Gastroesophageal sphincter (tissue), 4 donors: ENCODE data around the gene NLGN1. TPM values are rescaled to one million over a fixed set of nuclear protein-coding genes. Genes with fewer than 3 reads are reported as not detected.

Source experiments
- ATAC-seq: fragments of 150-250 bp; one replicate; pipeline ENCODE4 v1.9.1; 2016; ENCODE audit warnings: mild to moderate bottlenecking, moderate library complexity
- H3K27ac ChIP-seq, 4 donors: fragments of 200-600 bp; sonication (generic) in 3 of 4; 1 replicate in 3 of 4; 2 replicates in 1 of 4; pipeline ENCODE4 v1.5.1; 2016 to 2019
- H3K27me3 ChIP-seq: fragments of 200-600 bp; sonication (generic); one replicate; pipeline ENCODE4 v1.5.1; 2019
- H3K36me3 ChIP-seq, 2 donors: fragments of 200-600 bp; sonication (generic); one replicate each; pipeline ENCODE4 v1.5.1; 2019; ENCODE audit warnings: control low read depth in 1 of 2
- H3K4me1 ChIP-seq, 3 donors: fragments of 200-600 bp; sonication (generic); 1 replicate in 2 of 3; 2 replicates in 1 of 3; pipeline ENCODE4 v1.5.1; 2016 to 2019; ENCODE audit warnings: control low read depth in 2 of 3
- H3K4me3 ChIP-seq, 2 donors: fragments of 200-600 bp; sonication (generic); one replicate each; pipeline ENCODE4 v1.5.1; 2019; ENCODE audit warnings: mild to moderate bottlenecking in 1 of 2, moderate library complexity in 1 of 2
- H3K9me3 ChIP-seq, 3 donors: fragments of 200-600 bp; sonication (generic); one replicate each; pipeline ENCODE4 v1.5.1; 2017 to 2019; ENCODE audit warnings: control low read depth in 2 of 3
- EP300 ChIP-seq: sonication (generic); formaldehyde crosslinking; IDR thresholded peaks from one replicate; pipeline ENCODE4 v1.6.1; 2017; ENCODE audit warnings: antibody characterized with exemption, mild to moderate bottlenecking
- POLR2A ChIP-seq, 2 donors: fragments of 450-650 bp; IDR thresholded peaks; one replicate each; pipeline ENCODE4 v1.6.1; 2017; ENCODE audit warnings: antibody characterized with exemption in 2 of 2, mild to moderate bottlenecking in 2 of 2, moderate library complexity in 1 of 2
- POLR2AphosphoS5 ChIP-seq: sonication (generic); formaldehyde crosslinking; IDR thresholded peaks from one replicate; pipeline ENCODE4 v1.6.1; 2017; ENCODE audit warnings: antibody characterized with exemption
- WGBS, 2 donors: methylation state at CpG; one replicate each; pipeline ENCODE4 v1.1.5; 2018; ENCODE audit warnings: low coverage in 1 of 2; 5-methylcytosine and 5-hydroxymethylcytosine counted together
- total RNA-seq, 4 donors: library from RNA; depleted of rRNA; stranded (reverse); fragments of >200 nt; gene quantifications; one replicate each; pipeline ENCODE4 v1.1.0, GENCODE V29; 2016
- TF ChIP-seq, protein P1 (sequence below), 4 experiments: fragments of 200-600 bp in 2 of 4; fragments of 450-650 bp in 2 of 4; sonication (generic) in 1 of 4; IDR thresholded peaks; one replicate each; pipeline ENCODE4 v1.5.1; 2017 to 2019; ENCODE audit warnings: antibody characterized with exemption in 4 of 4, mild to moderate bottlenecking in 2 of 4, moderate library complexity in 2 of 4

Gene NLGN1
- total RNA-seq, 4 donors from 2014 or later = 13.4 to 26.4 (median 24.0) TPM

GRCh38 chr3:173823911-173824460 is 426.4 kb downstream of the NLGN1 start:
- 67 to 85% methylated on average over 1 of the region's 1 CpG for WGBS, 2 donors
- H3K4me1 ChIP-seq = no peaks in the 10 kb centered on the region
- no peaks in the 10 kb centered on the region for H3K27me3 ChIP-seq
- no peaks in the 10 kb centered on the region for H3K9me3 ChIP-seq
- no peak for ATAC-seq
- no peaks in the 10 kb centered on the region for H3K36me3 ChIP-seq
- TF ChIP-seq EP300 = no peak
- TF ChIP-seq, protein P1, sequence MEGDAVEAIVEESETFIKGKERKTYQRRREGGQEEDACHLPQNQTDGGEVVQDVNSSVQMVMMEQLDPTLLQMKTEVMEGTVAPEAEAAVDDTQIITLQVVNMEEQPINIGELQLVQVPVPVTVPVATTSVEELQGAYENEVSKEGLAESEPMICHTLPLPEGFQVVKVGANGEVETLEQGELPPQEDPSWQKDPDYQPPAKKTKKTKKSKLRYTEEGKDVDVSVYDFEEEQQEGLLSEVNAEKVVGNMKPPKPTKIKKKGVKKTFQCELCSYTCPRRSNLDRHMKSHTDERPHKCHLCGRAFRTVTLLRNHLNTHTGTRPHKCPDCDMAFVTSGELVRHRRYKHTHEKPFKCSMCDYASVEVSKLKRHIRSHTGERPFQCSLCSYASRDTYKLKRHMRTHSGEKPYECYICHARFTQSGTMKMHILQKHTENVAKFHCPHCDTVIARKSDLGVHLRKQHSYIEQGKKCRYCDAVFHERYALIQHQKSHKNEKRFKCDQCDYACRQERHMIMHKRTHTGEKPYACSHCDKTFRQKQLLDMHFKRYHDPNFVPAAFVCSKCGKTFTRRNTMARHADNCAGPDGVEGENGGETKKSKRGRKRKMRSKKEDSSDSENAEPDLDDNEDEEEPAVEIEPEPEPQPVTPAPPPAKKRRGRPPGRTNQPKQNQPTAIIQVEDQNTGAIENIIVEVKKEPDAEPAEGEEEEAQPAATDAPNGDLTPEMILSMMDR (IDR thresholded peaks at IDR 0.05) = no peak
- no peak for TF ChIP-seq POLR2A (IDR thresholded peaks at IDR 0.05)
- no peak for TF ChIP-seq POLR2AphosphoS5
- no peak overlapping the region for H3K4me3 ChIP-seq
- no peak overlapping the region for H3K27ac ChIP-seq

DNA sequence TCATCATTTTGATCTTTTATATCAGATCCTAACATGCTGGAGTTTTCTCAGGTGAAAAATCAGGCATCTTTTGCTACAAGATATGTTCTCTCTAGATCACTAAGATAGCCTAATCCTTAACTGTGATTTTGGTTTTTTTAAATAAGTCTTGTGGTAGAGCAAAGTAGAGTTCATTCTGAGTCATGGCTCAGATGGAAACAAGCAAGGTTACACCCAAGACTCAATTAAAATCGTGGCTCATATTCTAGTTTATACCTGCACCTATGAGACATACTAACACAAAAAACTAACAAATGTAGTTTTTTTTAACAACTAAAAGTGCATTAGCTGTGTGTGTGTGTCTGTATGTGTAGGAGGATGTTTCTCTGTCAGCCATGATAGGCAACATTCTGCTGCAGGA is 428.2 kb downstream of the NLGN1 start:
- Histone ChIP-seq H3K4me3 (no peak overlapping the region), H3K9me3 (no peaks in the 10 kb centered on the region), H3K27ac (no peak overlapping the region), H3K36me3 (no peaks in the 10 kb centered on the region), H3K27me3 (no peaks in the 10 kb centered on the region), H3K4me1 (no peaks in the 10 kb centered on the region)
- no peak for TF ChIP-seq POLR2AphosphoS5
- TF ChIP-seq POLR2A (IDR thresholded peaks at IDR 0.05) = no peak
- TF ChIP-seq, protein P1 (IDR thresholded peaks at IDR 0.05) = no peak
- no peak for TF ChIP-seq EP300
- 77% methylated on average over 1 of the region's 1 CpG; no CpG with 5 or more reads in 1 of the 2 donors for WGBS, 2 donors
- ATAC-seq = no peak

DNA sequence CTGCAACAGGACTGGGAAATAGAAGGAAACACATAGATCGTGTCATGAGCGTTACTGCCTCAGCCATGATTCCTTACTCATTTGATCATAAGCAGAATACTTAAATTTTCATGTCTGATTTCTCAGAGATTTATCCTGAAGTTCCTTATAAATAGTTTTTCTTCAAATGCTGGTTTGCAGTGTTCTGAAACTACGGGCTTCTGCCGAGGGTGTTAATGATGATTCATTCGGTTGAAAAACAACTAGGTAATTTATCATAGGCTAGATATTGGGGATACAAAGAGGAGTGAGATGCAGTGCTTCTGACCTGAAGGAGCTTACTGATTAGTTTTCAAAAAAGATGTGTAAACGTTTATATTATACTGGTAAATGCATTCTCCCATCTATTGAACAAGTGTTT is 428.9 kb downstream of the NLGN1 start:
- ATAC-seq = no peak
- H3K9me3 ChIP-seq = no peaks in the 10 kb centered on the region
- 60 to 69% methylated on average over 6 of the region's 6 CpGs for WGBS, 2 donors
- H3K27ac ChIP-seq = no peak overlapping the region
- H3K36me3 ChIP-seq = no peaks in the 10 kb centered on the region
- TF ChIP-seq EP300 = no peak
- TF ChIP-seq POLR2A (IDR thresholded peaks at IDR 0.05) = no peak
- TF ChIP-seq, protein P1 (IDR thresholded peaks at IDR 0.05) = no peak
- TF ChIP-seq POLR2AphosphoS5 = no peak
- no peaks in the 10 kb centered on the region for H3K4me1 ChIP-seq
- H3K27me3 ChIP-seq = no peaks in the 10 kb centered on the region
- H3K4me3 ChIP-seq = no peak overlapping the region

DNA sequence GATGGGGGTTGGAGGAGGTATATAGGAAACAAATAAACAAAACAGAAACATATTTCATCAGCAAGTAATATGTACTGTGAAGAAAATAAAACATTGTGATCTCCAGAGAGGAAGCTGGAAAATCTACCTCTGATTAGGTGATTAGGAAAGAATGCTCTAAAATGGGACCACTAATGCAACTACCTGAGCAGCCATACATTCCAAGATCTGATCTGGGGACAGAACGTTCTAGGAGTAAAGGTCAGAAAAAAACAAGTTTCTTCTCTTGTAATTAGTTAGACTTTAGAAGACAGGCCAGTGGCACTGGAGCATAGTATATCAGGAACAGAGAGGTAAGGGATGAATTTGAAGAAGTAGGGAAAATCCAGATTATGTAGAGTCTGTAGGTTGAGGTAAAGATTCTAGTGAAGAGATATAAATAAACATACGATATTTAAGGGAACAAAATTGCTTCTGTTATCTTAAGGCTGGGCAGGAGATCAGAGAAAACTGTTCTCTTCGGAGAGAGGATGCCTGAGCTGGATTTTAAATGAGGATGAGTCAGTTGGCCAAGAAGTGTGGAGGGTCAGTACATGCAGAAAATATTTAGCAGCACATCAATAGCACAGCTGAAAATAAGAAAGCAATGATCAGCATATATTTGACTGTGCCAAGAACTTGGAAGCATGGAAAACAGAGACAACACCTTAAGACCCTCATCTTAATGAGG is 429.5 kb downstream of the NLGN1 start:
- TF ChIP-seq, protein P1 (IDR thresholded peaks at IDR 0.05) = no peak
- no peak for TF ChIP-seq POLR2AphosphoS5
- TF ChIP-seq EP300 = no peak
- TF ChIP-seq POLR2A (IDR thresholded peaks at IDR 0.05) = no peak
- H3K27me3 ChIP-seq = no peaks in the 10 kb centered on the region
- no peaks in the 10 kb centered on the region for H3K9me3 ChIP-seq
- no peak overlapping the region for H3K4me3 ChIP-seq
- H3K4me1 ChIP-seq = no peaks in the 10 kb centered on the region
- no peaks in the 10 kb centered on the region for H3K36me3 ChIP-seq
- no peak for ATAC-seq
- H3K27ac ChIP-seq = no peak overlapping the region
- 28 to 36% methylated on average over 2 to 3 of the region's 3 CpGs for WGBS, 2 donors

- no peak overlapping the region for H3K4me3 ChIP-seq
- H3K27ac ChIP-seq = no peak overlapping the region
- TF ChIP-seq, protein P1 (IDR thresholded peaks at IDR 0.05) = no peak
- TF ChIP-seq EP300 = no peak
- TF ChIP-seq POLR2AphosphoS5 = no peak
- TF ChIP-seq POLR2A (IDR thresholded peaks at IDR 0.05) = no peak
- no peaks in the 10 kb centered on the region for H3K36me3 ChIP-seq
- 69 to 70% methylated on average over 4 of the region's 4 CpGs for WGBS, 2 donors
- no peaks in the 10 kb centered on the region for H3K27me3 ChIP-seq
- H3K9me3 ChIP-seq = no peaks in the 10 kb centered on the region
- H3K4me1 ChIP-seq = no peaks in the 10 kb centered on the region
- no peak for ATAC-seq
These were observed 441.1 kb downstream of the NLGN1 start for GRCh38 chr3:173838644-173839043.
